AG09309 (cell line): ENCODE results near the gene WRAP73.

Experiments
- DNase-seq: peaks from one replicate; pipeline ENCODE4 v3.0.0-alpha.2; 2010; ENCODE audit warnings: low read depth
- H3K4me3 ChIP-seq: 2 replicates; pipeline ENCODE4 v1.5.1; 2011; ENCODE audit warnings: mild to moderate bottlenecking, low read depth, low read length, moderate library complexity; ENCODE audit not compliant: control insufficient read depth
- CTCF ChIP-seq: IDR thresholded peaks from 2 replicates; pipeline ENCODE4 v1.5.1; 2011; ENCODE audit warnings: mild to moderate bottlenecking, low read depth, low read length, inconsistent platforms; ENCODE audit not compliant: insufficient read depth, control insufficient read depth; ENCODE audit errors: missing control alignments

Gene WRAP73

GRCh38 chr1:3688356-3689137, 38.6 kb upstream of the WRAP73 start:
- TF ChIP-seq CTCF: no peak
- no peak overlapping the region for H3K4me3 ChIP-seq
- no peak for DNase-seq

- TF ChIP-seq CTCF: no peak
- H3K4me3 ChIP-seq: no peak overlapping the region
- no peak for DNase-seq
Observed at GRCh38 chr1:3687504-3687903, 37.6 kb upstream of the WRAP73 start.

GRCh38 chr1:3685906-3686305, 36.0 kb upstream of the WRAP73 start:
- no peak for TF ChIP-seq CTCF
- no peak for DNase-seq
- H3K4me3 ChIP-seq: no peak overlapping the region

- TF ChIP-seq CTCF: no peak
- no peak for DNase-seq
- no peak overlapping the region for H3K4me3 ChIP-seq
Observed at GRCh38 chr1:3685222-3685621, 35.3 kb upstream of the WRAP73 start.

- H3K4me3 ChIP-seq: no peak overlapping the region
- TF ChIP-seq CTCF: no peak
Observed at GRCh38 chr1:3683992-3684391, 34.1 kb upstream of the WRAP73 start.

GRCh38 chr1:3683197-3683596, 33.3 kb upstream of the WRAP73 start:
- no peak overlapping the region for H3K4me3 ChIP-seq
- no peak for TF ChIP-seq CTCF
- no peak for DNase-seq

More at GRCh38 chr1:3683992-3684391, 34.1 kb upstream of the WRAP73 start:
- no peak for DNase-seq
